ENCODE measurements around the gene MYOG.

GRCh38 chr1:203128716-203129500, 43.1 kb upstream of the MYOG start:
- no peak for TF ChIP-seq CTCF (IDR thresholded peaks at IDR 0.05)
- no peak for TF ChIP-seq POLR2A (IDR thresholded peaks at IDR 0.05)

Data from heart left ventricle (tissue), 13 donors.